NCI-H2227 (cell line): ENCODE results near the gene CHID1.

Experiments
- DNase-seq: peaks from one replicate; lab custom pipeline; 2025; ENCODE audit not compliant: unreplicated experiment; lab: John Stamatoyannopoulos, UW

The CHID1 gene

GRCh38 chr11:850775-851763, 59.5 kb downstream of the CHID1 start:
- DNase-seq: no peak

DNA sequence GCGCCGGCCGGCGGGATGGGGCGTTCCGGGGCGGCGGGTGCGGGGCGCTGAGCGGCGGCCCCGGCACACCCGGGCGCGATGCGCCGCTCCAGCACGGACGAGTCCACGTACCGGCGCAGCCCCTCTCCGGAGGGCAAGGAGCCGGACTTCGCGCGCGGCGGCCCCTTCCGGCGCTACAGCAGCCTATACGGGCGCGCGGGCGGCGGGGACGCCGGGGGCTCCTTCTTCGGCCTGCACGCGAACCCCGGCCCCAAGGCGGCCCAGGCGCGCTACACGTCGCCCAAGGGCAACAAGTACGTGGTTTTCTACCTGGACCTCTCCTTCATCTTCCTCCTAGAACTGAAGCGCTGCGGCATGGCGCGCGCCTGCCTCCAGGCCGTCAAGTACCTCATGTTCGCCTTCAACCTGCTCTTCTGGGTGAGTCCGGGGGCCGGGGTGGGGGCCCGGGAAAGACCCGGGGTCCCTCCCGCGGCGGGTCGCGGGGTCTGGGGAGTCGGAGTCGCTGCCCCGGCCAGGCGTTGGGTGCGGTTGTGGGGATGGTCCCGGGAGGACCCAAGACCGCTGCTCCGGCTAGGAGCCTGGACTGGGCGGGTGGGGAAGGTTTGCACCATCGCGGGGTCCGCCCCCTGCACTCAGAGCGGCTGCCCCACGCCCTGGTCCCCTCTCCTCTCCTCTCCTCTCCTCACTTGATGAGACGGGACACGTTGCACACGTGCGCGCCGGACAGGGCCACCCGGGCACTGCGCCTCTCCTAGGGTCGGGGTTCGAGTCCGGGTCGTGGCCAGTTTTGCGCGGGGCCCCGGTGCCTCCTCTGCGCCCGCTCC, 60.4 kb downstream of the CHID1 start:
- peak; percentile 85 for DNase-seq

DNA sequence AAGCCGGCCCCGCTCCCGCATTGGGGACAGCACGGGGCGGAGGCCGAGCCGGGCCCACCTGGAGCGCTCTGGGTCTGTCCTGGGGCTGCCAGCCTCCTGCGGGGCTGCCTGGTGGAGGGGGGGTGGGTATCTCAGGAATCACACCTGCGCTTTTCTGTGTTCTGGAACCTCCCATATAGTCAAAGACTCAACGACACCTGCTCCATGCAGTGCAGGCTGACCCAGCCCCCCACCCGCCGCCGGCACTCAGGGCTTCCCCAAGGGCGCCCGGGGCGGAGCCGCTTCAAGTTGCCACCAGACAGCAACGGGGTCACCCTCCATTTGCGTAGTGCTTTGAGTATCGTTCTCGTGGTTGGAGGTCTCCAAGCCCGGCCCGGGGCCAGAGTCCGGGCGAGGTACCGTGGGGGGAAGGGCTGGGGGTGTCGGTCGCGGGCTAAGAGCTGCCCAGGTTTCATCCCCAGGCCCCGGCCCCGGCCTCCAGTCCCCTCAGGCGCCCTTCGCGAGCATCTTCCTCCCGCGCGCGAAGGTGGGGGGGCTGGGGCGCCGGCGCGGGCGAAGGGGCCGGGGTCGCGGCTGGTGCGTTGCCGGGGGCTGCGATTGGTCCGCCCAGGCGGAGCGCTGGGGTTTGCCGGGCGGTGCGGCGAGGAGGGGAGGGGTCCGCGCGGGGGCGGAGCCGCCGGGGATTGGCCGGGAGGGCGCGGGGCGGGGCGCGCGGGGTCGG, 61.3 kb downstream of the CHID1 start:
- DNase-seq: peak; percentile 88

DNA sequence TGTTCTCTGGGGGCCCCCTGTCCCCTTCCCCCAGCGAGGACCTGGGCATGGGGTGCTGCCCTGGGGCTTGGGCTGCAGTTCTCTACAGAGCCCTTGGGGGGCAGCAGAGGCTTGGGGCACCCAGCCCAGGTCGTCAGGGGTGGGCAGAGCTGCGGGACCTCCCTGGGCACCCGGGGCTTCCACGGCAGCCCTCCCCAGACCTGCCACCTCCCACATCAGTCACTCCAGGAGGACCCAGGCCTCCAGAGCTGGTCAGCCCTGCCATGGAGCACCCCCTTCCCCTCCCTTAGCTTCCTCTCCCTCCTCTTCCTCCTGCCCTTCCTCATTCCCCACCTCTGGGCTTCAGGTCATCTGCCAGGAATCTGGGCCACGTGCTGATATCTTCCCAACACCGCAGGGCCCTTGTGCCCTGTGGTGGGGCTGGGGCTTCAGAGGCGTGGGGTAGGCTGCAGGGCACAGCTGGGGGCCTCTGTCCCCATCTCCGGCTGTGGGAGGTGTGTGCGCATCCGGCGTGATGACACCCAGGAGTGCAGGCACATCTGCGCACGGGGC, 62.2 kb downstream of the CHID1 start:
- peak; percentile 58 for DNase-seq

- DNase-seq: no peak
Observed at GRCh38 chr11:847876-848275, 62.7 kb downstream of the CHID1 start.

GRCh38 chr11:846496-847098, 64.0 kb downstream of the CHID1 start:
- no peak for DNase-seq

DNA sequence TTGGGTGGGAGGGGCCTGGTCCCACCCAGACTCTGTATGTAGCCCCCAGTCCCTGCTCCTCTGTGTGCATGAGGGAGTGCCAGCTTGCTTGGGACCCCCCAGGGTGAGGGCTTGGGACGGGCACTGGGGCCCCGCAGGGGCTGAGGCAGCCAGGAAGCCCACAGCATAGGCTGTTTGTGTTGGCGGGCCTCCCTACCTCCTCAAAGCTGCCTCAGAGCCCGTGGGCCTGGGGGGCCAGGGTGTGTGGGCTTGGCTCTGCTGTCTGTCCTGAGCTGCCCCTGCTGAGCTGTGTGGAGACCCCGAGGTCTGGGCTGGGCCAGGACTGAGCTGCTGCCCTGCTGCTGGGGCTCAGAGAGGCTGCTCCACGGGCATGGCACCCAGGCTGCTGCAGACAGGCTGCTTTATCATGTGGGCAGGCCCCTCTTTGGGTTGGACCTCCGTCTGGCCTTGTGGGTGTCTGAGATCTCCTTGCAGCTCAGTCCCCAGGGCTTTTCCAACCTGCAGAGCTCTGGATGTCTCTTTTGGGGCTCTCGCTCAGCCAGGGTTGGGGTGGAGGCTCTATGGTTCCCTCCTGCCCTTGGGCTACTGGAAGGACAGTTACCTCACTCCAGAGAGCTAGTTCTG, 64.6 kb downstream of the CHID1 start:
- DNase-seq: no peak

GRCh38 chr11:844693-845644, 65.6 kb downstream of the CHID1 start:
- DNase-seq: no peak

DNA sequence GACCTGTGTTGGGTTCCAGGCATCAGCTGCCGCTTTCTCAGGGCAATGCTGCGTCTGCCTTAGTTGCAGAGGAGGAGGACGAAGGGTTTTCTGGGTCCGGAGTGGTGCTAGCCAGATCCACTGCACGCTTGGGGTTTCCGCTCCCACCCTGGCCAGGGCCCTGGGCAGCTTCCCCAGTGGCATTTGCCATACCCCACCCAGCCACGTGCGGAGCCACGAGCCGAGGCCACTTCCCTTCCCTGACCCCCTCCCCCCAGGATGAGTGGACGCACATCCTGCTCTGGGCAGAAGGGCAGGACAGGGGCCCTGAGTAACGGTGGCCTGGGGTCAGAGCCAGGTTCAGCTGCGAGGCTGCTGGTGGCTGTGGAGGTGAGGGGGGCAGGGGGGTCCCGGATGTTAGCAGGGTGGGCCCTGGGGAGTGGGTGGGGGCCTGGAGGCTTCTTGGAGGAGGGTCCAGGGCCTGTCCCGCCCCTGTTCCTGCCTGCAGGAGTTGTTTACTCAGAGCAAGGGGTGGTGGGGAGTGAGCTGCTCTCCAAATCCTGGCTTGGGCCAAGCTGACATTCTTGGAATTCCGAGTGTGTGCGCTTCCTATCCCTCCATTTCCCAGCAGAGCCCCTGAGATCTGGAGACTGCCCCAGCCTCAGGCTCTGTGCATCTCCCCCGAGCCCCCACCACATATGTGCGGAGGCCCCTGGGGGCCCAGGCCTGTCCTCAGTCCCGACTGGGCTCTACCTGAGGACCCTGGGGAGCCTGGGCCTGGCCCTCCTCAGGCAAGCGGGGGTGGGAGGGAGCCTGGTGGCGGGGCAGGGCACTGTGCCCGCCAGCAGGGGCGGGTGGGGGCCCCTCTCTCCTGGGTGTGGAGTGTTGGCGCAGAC, 66.6 kb downstream of the CHID1 start:
- no peak for DNase-seq

- DNase-seq: no peak
Observed at GRCh38 chr11:843086-843734, 67.4 kb downstream of the CHID1 start.

DNA sequence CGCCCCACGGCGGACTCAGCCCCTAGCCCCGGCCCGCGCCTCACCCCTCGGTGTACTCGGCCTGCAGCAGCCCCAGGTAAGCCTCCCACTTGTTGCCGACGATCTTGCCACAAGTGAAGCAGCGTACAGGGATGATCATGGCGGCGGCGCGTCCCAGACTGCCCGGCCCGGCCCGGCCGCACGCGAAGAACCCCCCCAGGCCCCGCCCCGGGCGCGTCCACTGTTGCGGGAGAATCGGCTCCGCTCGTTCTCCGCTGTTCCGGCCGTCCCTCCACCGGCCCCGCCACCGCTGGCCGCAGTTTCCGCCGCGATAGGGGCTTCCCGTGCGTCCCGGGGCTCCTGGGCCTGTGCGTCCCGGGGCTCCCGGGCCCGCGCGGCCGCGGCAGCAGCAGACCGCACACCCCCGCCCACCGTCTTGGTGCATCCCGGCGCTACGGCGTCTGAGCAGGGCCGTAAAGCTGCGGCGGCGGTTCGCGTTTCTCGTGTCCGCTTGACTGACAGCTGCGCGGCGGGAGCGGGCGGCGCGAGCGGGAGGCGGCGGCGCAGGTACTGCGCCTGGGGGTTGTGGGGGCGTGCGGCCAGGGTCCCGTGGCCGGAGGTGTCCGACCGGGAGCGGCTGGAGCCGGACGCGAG, 68.1 kb downstream of the CHID1 start, which contains the start of the genes POLR2L and TSPAN4:
TSS of gene POLR2L (minus strand) at position 160 of the 633 bp plus-strand sequence. CDS start at position 139, 21 bp downstream.
TSS of gene TSPAN4 (plus strand) at position 483 of the 633 bp plus-strand sequence. CDS start 7,453 bp downstream, outside the sequence.
- DNase-seq: peak; percentile 96

- DNase-seq: no peak
Observed at GRCh38 chr11:841981-842369, 68.6 kb downstream of the CHID1 start.

- DNase-seq: no peak
Observed at GRCh38 chr11:839875-840617, 70.6 kb downstream of the CHID1 start.

DNA sequence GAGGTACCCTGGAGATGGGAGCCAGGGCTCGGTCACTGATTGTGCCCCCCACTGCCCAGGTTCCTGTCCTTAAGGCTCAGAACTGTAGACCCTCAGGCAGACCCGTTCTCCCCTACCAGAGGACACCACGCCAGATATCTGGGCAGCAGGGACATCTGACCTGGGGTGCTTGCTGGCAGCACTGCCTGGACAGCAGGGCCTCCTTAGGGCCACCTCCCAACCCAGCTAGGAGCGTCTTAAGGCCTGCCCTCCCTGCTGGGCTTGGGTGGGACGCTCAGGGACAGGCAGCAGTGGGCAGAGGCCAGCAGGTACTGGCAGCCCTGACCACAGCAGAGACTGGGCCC, 71.4 kb downstream of the CHID1 start:
- no peak for DNase-seq

DNA sequence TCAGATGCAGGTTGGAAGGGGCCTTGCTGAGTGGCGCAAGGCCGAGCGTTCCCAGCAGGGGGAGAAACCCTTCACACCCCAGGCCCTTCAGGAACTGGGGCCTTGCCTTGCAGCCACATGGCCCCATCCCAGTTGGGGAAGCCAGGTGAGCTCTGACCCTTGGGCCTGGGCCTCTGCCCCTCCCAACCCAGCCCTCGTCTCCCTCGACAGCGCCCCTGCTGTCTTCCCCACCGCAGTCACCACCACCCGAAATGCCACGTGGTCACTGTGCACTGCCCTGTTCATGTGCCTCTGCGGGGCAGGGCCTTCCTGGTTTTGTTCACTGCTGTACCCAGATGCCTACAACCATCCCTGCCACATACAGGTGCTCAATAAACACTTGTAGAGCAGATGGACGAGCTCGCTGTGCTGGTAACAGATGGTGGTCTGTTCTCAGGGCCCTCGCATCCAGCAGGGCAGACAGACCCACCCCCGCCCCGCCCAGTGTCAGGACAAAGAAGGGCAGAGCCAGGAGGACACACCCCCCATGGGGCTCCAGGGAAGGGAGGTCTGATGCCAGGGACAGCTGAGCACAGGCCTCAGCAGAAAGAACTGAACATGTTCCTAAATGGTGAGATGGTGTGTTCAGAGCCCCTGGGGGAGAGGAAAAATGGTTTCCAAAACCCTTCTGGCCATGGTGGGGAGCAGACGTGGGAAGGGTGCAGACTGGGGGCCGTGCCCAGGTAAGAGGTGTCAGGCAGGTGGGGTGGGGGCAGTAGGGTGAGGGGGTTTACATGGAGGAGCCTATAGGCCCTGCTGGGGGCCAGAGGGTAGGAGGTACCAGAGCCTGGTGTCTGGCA, 72.0 kb downstream of the CHID1 start:
- peak; percentile 68 for DNase-seq
